Esophagus mucosa (tissue), 1 donor: ENCODE results near the gene PTPRN2. TPM values are rescaled to one million over a fixed set of nuclear protein-coding genes. Genes with fewer than 3 reads are reported as not detected.

Experiments
- ATAC-seq: fragments of 200-7000 bp; cut with Tn5 transposase; one replicate; pipeline ENCODE4 v1.9.1; 2020
- total RNA-seq: library from RNA; stranded (reverse); gene quantifications from one replicate; pipeline ENCODE4 v1.2.4, GENCODE V29; 2023
- donor health status: DM: yes; HTN: yes; CAD: no.

The PTPRN2 gene
- total RNA-seq, 1 donor from 2014 or later, result 0.44 TPM

- ATAC-seq, result no peak
Measured at GRCh38 chr7:157684157-157684908, 903.3 kb downstream of the PTPRN2 start.

GRCh38 chr7:157683747-157684156 is 903.9 kb downstream of the PTPRN2 start:
- ATAC-seq, result no peak

- no peak for ATAC-seq
Measured at GRCh38 chr7:157682946-157683746, 904.5 kb downstream of the PTPRN2 start.

- no peak for ATAC-seq
Measured at GRCh38 chr7:157682064-157682945, 905.3 kb downstream of the PTPRN2 start.

- no peak for ATAC-seq
Measured at GRCh38 chr7:157679607-157680006, 908.0 kb downstream of the PTPRN2 start.

GRCh38 chr7:157678501-157678900 is 909.1 kb downstream of the PTPRN2 start:
- no peak for ATAC-seq

- no peak for ATAC-seq
Measured at GRCh38 chr7:157676456-157677255, 911.0 kb downstream of the PTPRN2 start.

- ATAC-seq, result no peak
Measured at GRCh38 chr7:157676001-157676400, 911.6 kb downstream of the PTPRN2 start.

- no peak for ATAC-seq
Measured at GRCh38 chr7:157675427-157675927, 912.1 kb downstream of the PTPRN2 start.

GRCh38 chr7:157674715-157675426 is 912.8 kb downstream of the PTPRN2 start:
- no peak for ATAC-seq

- no peak for ATAC-seq
Measured at GRCh38 chr7:157674027-157674714, 913.5 kb downstream of the PTPRN2 start.

- no peak for ATAC-seq
Measured at GRCh38 chr7:157673573-157673972, 914.0 kb downstream of the PTPRN2 start.

GRCh38 chr7:157671358-157672255 is 916.0 kb downstream of the PTPRN2 start:
- no peak for ATAC-seq

- no peak for ATAC-seq
Measured at GRCh38 chr7:157670490-157671357, 916.9 kb downstream of the PTPRN2 start.

GRCh38 chr7:157669768-157670351 is 917.8 kb downstream of the PTPRN2 start:
- ATAC-seq, result no peak

- ATAC-seq, result no peak
Measured at GRCh38 chr7:157668884-157669767, 918.5 kb downstream of the PTPRN2 start.
